PC-3 (cell line): ENCODE data around the gene MTIF3. TPM values are rescaled to one million over a fixed set of nuclear protein-coding genes. Genes with fewer than 3 reads are reported as not detected.

Experiments used
- ATAC-seq: fragments of 200-7000 bp; cut with Tn5 transposase; 2 replicates; pipeline ENCODE4 v1.9.1; 2020; ENCODE audit warnings: mild to moderate bottlenecking, moderate library complexity
- BruUV-seq: library from RNA; stranded (reverse); fragments of 400-500 nt; replicated peaks from 2 replicates; lab custom pipeline; 2021; lab: Mats Ljungman, UMichigan
- CTCF ChIA-PET: fragments of 300-600 bp; sonication (Branson Sonifier 250); formaldehyde crosslinking; loops from one replicate; lab custom pipeline; 2022; ENCODE audit warnings: antibody characterized with exemption; lab: Charles Lee
- POLR2A ChIA-PET: fragments of 300-600 bp; sonication (Branson Sonifier 250); formaldehyde crosslinking; loops from one replicate; lab custom pipeline; 2022; ENCODE audit warnings: antibody characterized with exemption; ENCODE audit not compliant: unreplicated experiment; lab: Charles Lee
- DNase-seq: peaks from one replicate; pipeline ENCODE4 v3.0.0-alpha.2; 2015
- H2AFZ ChIP-seq: fragments of 300-600 bp; sonication (generic); 2 replicates; pipeline ENCODE4 v1.6.0; 2016; ENCODE audit warnings: antibody characterized with exemption, low read length
- H3F3A ChIP-seq: fragments of 300-600 bp; sonication (generic); one replicate; pipeline ENCODE4 v1.6.0; 2017; ENCODE audit warnings: antibody characterized with exemption, low read length, control low read depth, mild to moderate bottlenecking; ENCODE audit not compliant: unreplicated experiment
- H3K27ac ChIP-seq: fragments of 300-600 bp; sonication (generic); 2 replicates; pipeline ENCODE4 v1.5.1; 2016; ENCODE audit warnings: mild to moderate bottlenecking, low read length
- H3K27me3 ChIP-seq: fragments of 300-600 bp; sonication (generic); 2 replicates; pipeline ENCODE4 v1.6.1; 2016; ENCODE audit warnings: low read length, mixed read lengths
- H3K36me3 ChIP-seq: fragments of 300-600 bp; sonication (generic); 2 replicates; pipeline ENCODE4 v1.6.1; 2016; ENCODE audit warnings: low read depth, mixed run types, low read length, mixed read lengths
- H3K4me1 ChIP-seq: fragments of 300-600 bp; sonication (generic); 2 replicates; pipeline ENCODE4 v1.5.1; 2016; ENCODE audit warnings: low read length; ENCODE audit not compliant: insufficient read depth
- H3K4me2 ChIP-seq: fragments of 300-600 bp; sonication (generic); 2 replicates; pipeline ENCODE4 v1.6.0; 2016; ENCODE audit warnings: low read length
- H3K4me3 ChIP-seq: fragments of 300-600 bp; sonication (generic); 2 replicates; pipeline ENCODE4 v1.5.1; 2016; ENCODE audit warnings: mild to moderate bottlenecking, low read length, mixed read lengths
- H3K79me2 ChIP-seq: fragments of 300-600 bp; sonication (generic); 2 replicates; pipeline ENCODE4 v1.6.1; 2017; ENCODE audit warnings: low read length, mixed read lengths
- H3K9ac ChIP-seq: fragments of 300-600 bp; sonication (generic); 2 replicates; pipeline ENCODE4 v1.6.0; 2016; ENCODE audit warnings: mild to moderate bottlenecking, low read length
- H3K9me2 ChIP-seq: fragments of 300-600 bp; sonication (generic); replicated peaks from 2 replicates; pipeline ENCODE4 v1.6.1; 2016; ENCODE audit warnings: mixed run types, low read length, mixed read lengths
- H3K9me3 ChIP-seq: fragments of 300-600 bp; sonication (generic); 2 replicates; pipeline ENCODE4 v1.6.1; 2016; ENCODE audit warnings: low read length, mixed read lengths
- H4K20me1 ChIP-seq: fragments of 300-600 bp; sonication (generic); 2 replicates; pipeline ENCODE4 v1.6.1; 2016; ENCODE audit warnings: low read length, mixed read lengths
- CTCF ChIP-seq: fragments of 300-600 bp; sonication (generic); conservative IDR thresholded peaks from 2 replicates; pipeline ENCODE4 v1.5.1; 2017; ENCODE audit warnings: antibody characterized with exemption, low read depth, mild to moderate bottlenecking, low read length
- EZH2 ChIP-seq: fragments of 300-600 bp; sonication (generic); IDR thresholded peaks from one replicate; pipeline ENCODE4 v1.6.1; 2017; ENCODE audit warnings: antibody characterized with exemption, mild to moderate bottlenecking, low read length; ENCODE audit not compliant: unreplicated experiment
- EZH2phosphoT487 ChIP-seq: fragments of 300-600 bp; sonication (generic); IDR thresholded peaks from 2 replicates; pipeline ENCODE4 v1.6.1; 2018; ENCODE audit warnings: mild to moderate bottlenecking, antibody characterized with exemption, low read length, borderline replicate concordance
- intact Hi-C: fragments of 100-400 bp; cut with micrococcal nuclease; formaldehyde crosslinking; loops from 2 replicates; pipeline ENCODE4 v1.9.0; 2023
- total RNA-seq: library from RNA; depleted of rRNA; stranded (reverse); fragments of >200 nt; gene quantifications from 2 replicates; pipeline ENCODE4 v1.2.3, GENCODE V29; 2014

Gene MTIF3
- total RNA-seq, 1 experiment from 2014 or later: 43.9 TPM

DNA sequence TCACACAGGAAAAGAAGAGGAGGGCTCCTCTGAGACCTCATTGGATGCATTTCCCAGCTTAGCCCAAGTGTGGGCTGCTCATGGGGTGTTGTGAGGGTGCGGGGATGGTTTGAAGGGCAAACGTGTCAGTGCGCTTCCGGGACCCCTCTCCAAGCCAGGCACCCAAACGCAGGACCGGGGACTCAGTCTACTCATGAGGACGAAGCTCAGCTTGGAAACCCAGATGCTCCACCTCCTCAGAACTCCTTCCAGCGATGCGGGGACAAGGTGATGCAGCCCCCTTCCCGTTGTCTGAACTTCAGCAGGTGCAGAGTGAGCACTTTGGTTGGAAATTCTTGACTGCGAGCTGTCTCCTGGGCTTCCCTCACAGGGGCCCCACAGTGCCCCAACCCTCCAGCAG, 33.1 kb upstream of the MTIF3 start:
- CTCF ChIA-PET: interaction anchor here (0.6 kb wide), 1 partner anchor 345 kb away, joined by 3 read pairs; no protein-coding TSS in a partner anchor

DNA sequence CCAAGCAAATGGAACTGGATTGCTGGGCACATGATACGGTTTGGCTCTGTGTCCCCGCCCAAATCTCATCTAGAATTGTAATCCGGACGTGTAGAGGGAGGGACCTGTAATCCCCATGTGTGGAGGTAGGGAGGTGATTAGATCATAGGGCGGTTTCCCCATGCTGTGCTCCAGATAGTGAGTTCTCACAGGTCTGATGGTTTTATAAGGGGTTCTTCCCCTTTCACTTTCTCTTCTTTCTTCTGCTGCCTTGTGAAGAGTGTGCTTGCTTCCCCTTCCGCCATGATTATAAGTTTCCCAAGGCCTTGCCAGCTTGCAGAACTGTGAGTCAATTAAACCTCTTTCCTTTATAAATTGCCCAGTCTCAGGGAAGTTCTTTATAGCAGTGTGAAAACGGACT, 32.6 kb upstream of the MTIF3 start:
- Histone ChIP-seq H4K20me1 (no peaks in the 10 kb centered on the region), H3K27ac (no peak overlapping the region), H3K9me2 (no peaks in the 10 kb centered on the region), H3F3A (no peaks in the 10 kb centered on the region), H3K4me2 (no peak overlapping the region), H3K27me3 (no peaks in the 10 kb centered on the region), H3K4me3 (no peak overlapping the region), H3K79me2 (no peaks in the 10 kb centered on the region), H3K9me3 (no peaks in the 10 kb centered on the region), H3K9ac (no peak overlapping the region), H3K4me1 (peaks cover 3% of the 10 kb centered on the region), H3K36me3 (no peaks in the 10 kb centered on the region), H2AFZ (no peak overlapping the region)
- TF ChIP-seq CTCF: no peak
- no peak for TF ChIP-seq EZH2
- no peak for TF ChIP-seq EZH2phosphoT487
- ChIA-PET CTCF (interaction anchor here (0.6 kb wide), 1 partner anchor 345 kb away, joined by 3 read pairs; no protein-coding TSS in a partner anchor), POLR2A (no interaction called here)
- intact Hi-C loops: no loop called here
- no peak for ATAC-seq
- no peak for DNase-seq
- BruUV-seq: no TSS peak

More for the DNA sequence above, 33.1 kb upstream of the MTIF3 start:
- H3K79me2 ChIP-seq: no peaks in the 10 kb centered on the region
- no peaks in the 10 kb centered on the region for H3K27me3 ChIP-seq
- H3F3A ChIP-seq: no peaks in the 10 kb centered on the region
- no peaks in the 10 kb centered on the region for H3K36me3 ChIP-seq
- H3K27ac ChIP-seq: no peak overlapping the region
- H2AFZ ChIP-seq: no peak overlapping the region
- intact Hi-C loops: no loop called here
- no peak for TF ChIP-seq EZH2
- no peak for TF ChIP-seq CTCF
- no peak for TF ChIP-seq EZH2phosphoT487
- no peak overlapping the region for H3K9ac ChIP-seq
- H3K4me1 ChIP-seq: no peaks in the 10 kb centered on the region
- POLR2A ChIA-PET: no interaction called here
- H3K9me3 ChIP-seq: no peaks in the 10 kb centered on the region
- H3K4me2 ChIP-seq: no peak overlapping the region
- H3K4me3 ChIP-seq: no peak overlapping the region
- H3K9me2 ChIP-seq: no peaks in the 10 kb centered on the region
- BruUV-seq: no TSS peak
- ATAC-seq (no peak), DNase-seq (no peak)
- H4K20me1 ChIP-seq: no peaks in the 10 kb centered on the region

GRCh38 chr13:27481766-27482165, 31.4 kb upstream of the MTIF3 start:
- peak; percentile 72 for TF ChIP-seq CTCF
- TF ChIP-seq EZH2phosphoT487: no peak
- Histone ChIP-seq H3K9me2 (no peaks in the 10 kb centered on the region), H3K9me3 (no peaks in the 10 kb centered on the region), H3K27me3 (no peaks in the 10 kb centered on the region), H3K36me3 (no peaks in the 10 kb centered on the region), H3F3A (no peaks in the 10 kb centered on the region), H3K79me2 (no peaks in the 10 kb centered on the region), H3K27ac (no peak overlapping the region), H3K9ac (no peak overlapping the region), H4K20me1 (no peaks in the 10 kb centered on the region), H3K4me1 (peaks cover 13% of the 10 kb centered on the region), H2AFZ (no peak overlapping the region), H3K4me2 (no peak overlapping the region), H3K4me3 (no peak overlapping the region)
- ChIA-PET POLR2A (no interaction called here), CTCF (no interaction called here)
- ATAC-seq (peak; percentile 25; the same call in 1 of the 2 replicates), DNase-seq (peak; percentile 55)
- intact Hi-C loops: no loop called here
- BruUV-seq: no TSS peak
